ENCODE measurements around the gene AHCY.

GRCh38 chr20:34334654-34335407 is 31.7 kb upstream of the AHCY start:
- no peak for TF ChIP-seq YY1 (IDR thresholded peaks at IDR 0.05; ENCODE audit: insufficient read depth, insufficient read length)
- TF ChIP-seq ZNF274 (IDR thresholded peaks at IDR 0.05; ENCODE audit: low read depth, low read length), result no peak

Data from NT2/D1 (cell line).